ENCODE measurements around the gene EXTL1. TPM values are rescaled to one million over a fixed set of nuclear protein-coding genes. Genes with fewer than 3 reads are reported as not detected.
A peak's percentile ranks its signal among the peaks of the same experiment; 100 is the strongest.

Gene EXTL1
- total RNA-seq, 4 donors from 2014 or later, result 0.13 to 1.2 TPM; not detected in 2

DNA sequence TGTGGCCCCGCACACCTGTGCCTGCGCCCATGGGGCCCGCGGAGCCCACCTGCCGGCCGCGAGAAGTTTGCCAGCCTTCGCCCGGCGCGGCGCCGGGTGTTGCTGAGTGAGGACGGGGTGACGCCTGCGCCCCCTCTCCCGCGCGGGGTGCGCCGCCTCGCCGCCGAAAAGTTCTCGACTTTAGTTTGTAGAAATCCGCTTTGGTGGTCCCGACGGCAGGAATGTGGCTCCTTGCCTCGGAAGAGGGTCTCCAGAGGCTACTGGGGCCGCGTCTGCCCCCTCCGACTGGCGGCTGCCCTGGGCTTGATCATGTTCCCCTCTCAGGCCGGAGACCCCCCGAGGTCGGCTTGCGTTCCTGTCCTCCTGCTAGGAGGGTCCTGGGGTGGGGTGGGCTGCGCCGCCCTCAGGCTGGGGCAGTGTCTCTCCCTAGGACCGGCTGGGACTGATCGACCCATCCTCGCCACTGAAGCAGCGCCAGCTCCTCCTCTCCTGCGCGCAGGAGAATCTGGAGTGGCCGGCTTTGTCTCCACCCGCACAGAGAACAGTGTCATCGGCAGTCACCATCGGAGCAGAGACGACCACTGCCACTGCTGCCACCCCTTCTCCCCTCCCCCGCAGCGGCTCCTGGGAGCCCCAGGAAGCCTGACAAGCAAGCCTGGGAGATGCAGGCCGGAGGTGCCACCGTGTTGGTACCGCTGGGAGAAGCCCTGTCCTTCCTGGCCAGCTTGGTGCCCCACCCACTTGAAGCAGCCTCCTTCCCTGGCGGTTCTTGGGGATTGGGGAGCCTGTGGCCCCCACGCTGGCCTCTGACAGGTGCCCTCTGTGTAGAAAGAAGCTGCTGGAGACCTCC, 24.9 kb downstream of the EXTL1 start:
- peak; percentile 41 to 45 for DNase-seq
- Histone ChIP-seq H3K9me3 (no peaks in the 10 kb centered on the region), H3K27me3 (no peaks in the 10 kb centered on the region), H3K4me3 (replicated peaks in 1 of 3) (peak overlapping the region; percentile 19 to 62 (median 23)), H3K27ac (peak overlapping the region in 1 of 3 donors; percentile 77), H3K4me1 (peaks cover 15 to 44% of the 10 kb centered on the region in 2 donors), H3K36me3 (peaks cover 0 to 6% of the 10 kb centered on the region in 2 donors)
- WGBS, 2 donors, result 13 to 14% methylated on average over 3 to 4 of the region's 57 CpGs
- peak in 1 of 2 donors; percentile 4 for TF ChIP-seq POLR2A (IDR thresholded peaks at IDR 0.05)
- TF ChIP-seq, protein P1, sequence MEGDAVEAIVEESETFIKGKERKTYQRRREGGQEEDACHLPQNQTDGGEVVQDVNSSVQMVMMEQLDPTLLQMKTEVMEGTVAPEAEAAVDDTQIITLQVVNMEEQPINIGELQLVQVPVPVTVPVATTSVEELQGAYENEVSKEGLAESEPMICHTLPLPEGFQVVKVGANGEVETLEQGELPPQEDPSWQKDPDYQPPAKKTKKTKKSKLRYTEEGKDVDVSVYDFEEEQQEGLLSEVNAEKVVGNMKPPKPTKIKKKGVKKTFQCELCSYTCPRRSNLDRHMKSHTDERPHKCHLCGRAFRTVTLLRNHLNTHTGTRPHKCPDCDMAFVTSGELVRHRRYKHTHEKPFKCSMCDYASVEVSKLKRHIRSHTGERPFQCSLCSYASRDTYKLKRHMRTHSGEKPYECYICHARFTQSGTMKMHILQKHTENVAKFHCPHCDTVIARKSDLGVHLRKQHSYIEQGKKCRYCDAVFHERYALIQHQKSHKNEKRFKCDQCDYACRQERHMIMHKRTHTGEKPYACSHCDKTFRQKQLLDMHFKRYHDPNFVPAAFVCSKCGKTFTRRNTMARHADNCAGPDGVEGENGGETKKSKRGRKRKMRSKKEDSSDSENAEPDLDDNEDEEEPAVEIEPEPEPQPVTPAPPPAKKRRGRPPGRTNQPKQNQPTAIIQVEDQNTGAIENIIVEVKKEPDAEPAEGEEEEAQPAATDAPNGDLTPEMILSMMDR (IDR thresholded peaks at IDR 0.05), result no peak
- intact Hi-C loops (cut with DNase I), result no loop called here

DNA sequence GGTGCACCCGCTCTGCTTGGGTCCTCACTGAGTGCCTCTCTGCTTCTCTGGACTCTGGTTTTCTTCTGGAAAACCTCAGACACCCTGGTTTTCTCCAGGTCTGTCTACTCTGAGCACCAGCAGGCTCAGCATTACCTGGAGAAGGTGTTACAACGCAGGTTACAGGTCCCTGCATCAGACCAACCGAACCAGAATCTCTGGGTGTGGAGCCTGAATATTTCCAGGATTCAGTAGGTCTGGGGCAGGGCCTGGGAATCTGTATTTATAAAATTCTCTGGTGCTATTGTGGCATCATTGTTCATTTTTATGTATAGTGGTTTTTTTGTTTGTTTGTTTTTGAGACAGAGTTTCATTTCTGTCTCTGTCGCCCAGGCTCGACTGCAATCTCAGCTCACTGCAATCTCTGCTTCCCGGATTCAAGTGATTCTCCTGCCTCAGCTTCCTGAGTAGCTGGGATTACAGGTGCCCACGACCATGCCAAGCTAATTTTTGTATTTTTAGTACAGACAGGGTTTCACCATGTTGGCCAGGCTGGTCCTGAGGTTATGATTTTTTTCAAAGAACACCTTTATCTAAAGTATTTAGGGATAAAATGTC, 25.8 kb downstream of the EXTL1 start:
- intact Hi-C loops (cut with DNase I), result no loop called here
- Histone ChIP-seq H3K4me1 (peaks cover 15 to 44% of the 10 kb centered on the region in 2 donors), H3K9me3 (no peaks in the 10 kb centered on the region), H3K27ac (peak overlapping the region in 1 of 3 donors; percentile 22), H3K27me3 (no peaks in the 10 kb centered on the region), H3K4me3 (replicated peaks in 1 of 3) (no peak overlapping the region), H3K36me3 (peaks cover 0 to 6% of the 10 kb centered on the region in 2 donors)
- TF ChIP-seq POLR2A (IDR thresholded peaks at IDR 0.05), result no peak
- TF ChIP-seq, protein P1 (IDR thresholded peaks at IDR 0.05), result no peak
- WGBS, 2 donors, result 82 to 86% methylated on average over 7 of the region's 7 CpGs
- no peak for DNase-seq

DNA sequence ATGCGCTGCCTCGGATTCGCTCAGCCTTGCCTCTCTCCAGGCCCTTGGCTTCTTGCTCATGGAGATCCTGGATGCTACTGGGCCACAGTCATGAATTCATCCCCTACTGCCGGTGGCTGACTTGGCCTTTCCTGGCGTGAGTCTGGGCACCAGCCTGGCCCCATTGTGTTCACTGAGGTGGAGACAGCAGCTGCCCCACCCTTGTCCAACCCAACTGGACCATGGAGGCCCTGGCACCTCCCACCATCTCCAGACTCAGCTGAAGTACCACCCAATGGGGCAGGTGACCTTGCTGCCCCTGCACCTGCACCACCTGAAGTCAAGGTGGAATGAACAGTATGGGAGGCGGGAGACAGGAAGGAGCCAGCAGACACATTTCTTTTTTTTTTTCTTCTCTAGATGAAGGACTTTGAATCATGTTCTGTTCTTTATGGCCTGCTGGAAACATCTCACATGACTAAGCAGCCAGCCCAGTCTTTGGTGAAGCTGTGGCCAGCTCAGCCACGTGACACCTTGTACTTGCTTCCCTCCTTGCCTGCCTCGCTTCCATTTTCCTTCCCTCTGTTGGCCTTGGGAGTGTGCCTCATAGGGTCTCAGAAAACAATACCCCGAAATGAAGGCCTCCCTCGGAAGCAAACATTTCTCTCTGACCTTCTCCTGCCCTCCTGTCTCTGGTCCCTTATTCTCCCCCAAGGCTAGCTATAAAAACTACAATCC, 28.1 kb downstream of the EXTL1 start:
- intact Hi-C loops (cut with DNase I), result no loop called here

DNA sequence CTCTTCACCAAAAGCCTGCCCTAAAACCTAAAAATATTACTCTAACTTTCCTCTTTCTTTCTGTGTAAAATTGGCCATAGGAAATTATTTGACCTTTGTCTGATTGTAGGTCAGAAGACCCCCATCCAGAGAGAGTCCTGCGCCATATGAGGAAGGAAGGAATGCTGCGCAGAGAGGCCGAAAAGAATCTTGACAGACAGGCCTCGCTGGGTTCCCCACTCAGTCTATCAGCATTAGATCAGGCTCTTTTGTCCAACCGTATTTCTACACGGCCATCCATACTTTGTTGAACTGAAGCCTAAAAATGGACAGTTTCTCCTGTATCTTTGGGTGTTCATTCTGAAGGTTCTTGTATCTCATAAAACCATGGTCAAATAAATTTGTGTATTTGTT, 28.7 kb downstream of the EXTL1 start:
- Histone ChIP-seq H3K27me3 (no peaks in the 10 kb centered on the region), H3K36me3 (no peaks in the 10 kb centered on the region), H3K4me3 (replicated peaks in 1 of 3) (no peak overlapping the region), H3K9me3 (no peaks in the 10 kb centered on the region), H3K27ac (peak overlapping the region in 1 of 3 donors; percentile 19), H3K4me1 (peaks cover 14 to 36% of the 10 kb centered on the region in 2 donors)
- intact Hi-C loops (cut with DNase I), result no loop called here
- no peak for TF ChIP-seq POLR2A (IDR thresholded peaks at IDR 0.05)
- TF ChIP-seq, protein P1 (IDR thresholded peaks at IDR 0.05), result no peak
- WGBS, 2 donors, result 95 to 96% methylated on average over 6 of the region's 6 CpGs
- no peak for DNase-seq

More for the DNA sequence above, 28.1 kb downstream of the EXTL1 start:
- peak; percentile 45 to 56 for DNase-seq
- Histone ChIP-seq H3K27me3 (no peaks in the 10 kb centered on the region), H3K36me3 (no peaks in the 10 kb centered on the region), H3K9me3 (no peaks in the 10 kb centered on the region), H3K27ac (peak overlapping the region in 1 of 3 donors; percentile 19), H3K4me3 (replicated peaks in 1 of 3) (no peak overlapping the region), H3K4me1 (peaks cover 15 to 41% of the 10 kb centered on the region in 2 donors)
- 73 to 84% methylated on average over 10 of the region's 10 CpGs for WGBS, 2 donors
- TF ChIP-seq, protein P1 (IDR thresholded peaks at IDR 0.05), result no peak
- TF ChIP-seq POLR2A (IDR thresholded peaks at IDR 0.05), result no peak

Measured in thyroid gland (tissue), 4 donors.